HepG2 (cell line): ENCODE results near the gene OCLN. TPM values are rescaled to one million over a fixed set of nuclear protein-coding genes. Genes with fewer than 3 reads are reported as not detected.

ENCODE experiments used
- FOXA1 ChIP-seq, 2 experiments: fragments of 450-650 bp in 1 of 2; sonication (generic) in 1 of 2; formaldehyde crosslinking in 1 of 2; IDR thresholded peaks; 2 replicates each; pipeline versions ENCODE4 v1.4.0 to v1.6.1; 2016 to 2020; ENCODE audit warnings: missing genetic modification reagents in 1 of 2
- MEIS2 ChIP-seq: sonication (generic); formaldehyde crosslinking; IDR thresholded peaks from 2 replicates; pipeline ENCODE4 v1.9.0; 2021; ENCODE audit warnings: mild to moderate bottlenecking, missing genetic modification reagents
- MYC ChIP-seq: sonication (generic); formaldehyde crosslinking; IDR thresholded peaks from 2 replicates; pipeline ENCODE4 v1.9.0; 2021; ENCODE audit warnings: missing genetic modification reagents, borderline replicate concordance
- NCOA5 ChIP-seq: sonication (generic); formaldehyde crosslinking; IDR thresholded peaks from 2 replicates; pipeline ENCODE4 v1.4.0; 2020; ENCODE audit warnings: missing genetic modification reagents
- NFRKB ChIP-seq: fragments of 450-650 bp; IDR thresholded peaks from 2 replicates; pipeline ENCODE4 v1.6.1; 2017
- NR2F1 ChIP-seq, 2 experiments: fragments of 450-650 bp in 1 of 2; formaldehyde crosslinking in 1 of 2; IDR thresholded peaks; 2 replicates each; pipeline versions ENCODE4 v1.5.0 to v1.6.1; 2016 to 2020; ENCODE audit warnings: mild to moderate bottlenecking in 1 of 2, missing compliant biosample characterization in 1 of 2, missing genetic modification reagents in 1 of 2, moderate library complexity in 1 of 2
- SP1 ChIP-seq, 2 experiments: fragments of 450-650 bp in 1 of 2; sonication (generic) in 1 of 2; formaldehyde crosslinking in 1 of 2; IDR thresholded peaks; 2 replicates each; pipeline versions ENCODE4 v1.4.0 to v1.6.1; 2016 to 2020; ENCODE audit warnings: missing genetic modification reagents in 1 of 2
- ZBTB43 ChIP-seq: sonication (generic); formaldehyde crosslinking; conservative IDR thresholded peaks from 2 replicates; pipeline ENCODE4 v1.4.0; 2020; ENCODE audit warnings: missing genetic modification reagents
- ZBTB7A ChIP-seq: sonication (generic); formaldehyde crosslinking; IDR thresholded peaks from 2 replicates; pipeline ENCODE4 v1.8.0; 2022; ENCODE audit warnings: mild to moderate bottlenecking, missing genetic modification reagents
- ZC3H4 ChIP-seq: sonication (generic); formaldehyde crosslinking; IDR thresholded peaks from 2 replicates; pipeline ENCODE4 v1.4.0; 2020; ENCODE audit warnings: missing genetic modification reagents, borderline replicate concordance
- ZFP36L1 ChIP-seq: sonication (generic); formaldehyde crosslinking; IDR thresholded peaks from 2 replicates; pipeline ENCODE4 v1.8.0; 2022; ENCODE audit warnings: mild to moderate bottlenecking, missing genetic modification reagents, moderate library complexity
- ZFYVE20 ChIP-seq: sonication (generic); formaldehyde crosslinking; IDR thresholded peaks from 2 replicates; pipeline ENCODE4 v1.8.0; 2023; ENCODE audit warnings: low read depth, mild to moderate bottlenecking, moderate library complexity, missing genetic modification reagents, borderline replicate concordance
- ZNF234 ChIP-seq: sonication (generic); formaldehyde crosslinking; conservative IDR thresholded peaks from 2 replicates; pipeline ENCODE4 v1.5.1; 2020; ENCODE audit warnings: mild to moderate bottlenecking, missing genetic modification reagents
- ZNF260 ChIP-seq: sonication (generic); formaldehyde crosslinking; IDR thresholded peaks from 2 replicates; pipeline ENCODE4 v1.4.0; 2020; ENCODE audit warnings: missing genetic modification reagents, low read depth, mild to moderate bottlenecking, borderline replicate concordance
- ZNF280D ChIP-seq: sonication (generic); formaldehyde crosslinking; IDR thresholded peaks from 2 replicates; pipeline ENCODE4 v1.5.1; 2020; ENCODE audit warnings: mild to moderate bottlenecking, missing genetic modification reagents
- ZNF337 ChIP-seq: sonication (generic); formaldehyde crosslinking; IDR thresholded peaks from 2 replicates; pipeline ENCODE4 v1.5.1; 2020; ENCODE audit warnings: missing genetic modification reagents, low read depth, mild to moderate bottlenecking, borderline replicate concordance
- ZNF501 ChIP-seq: sonication (generic); formaldehyde crosslinking; IDR thresholded peaks from 2 replicates; pipeline ENCODE4 v1.5.1; 2020; ENCODE audit warnings: mild to moderate bottlenecking, moderate library complexity, missing genetic modification reagents
- ZNF503 ChIP-seq: sonication (generic); formaldehyde crosslinking; IDR thresholded peaks from 2 replicates; pipeline ENCODE4 v1.4.0; 2020; ENCODE audit warnings: missing genetic modification reagents
- polyA plus RNA-seq, 8 experiments: library from polyadenylated mRNA; depleted of rRNA in 3 of 8; stranded (reverse) in 7 of 8; unstranded in 1 of 8; fragments of >200 nt; fragmentation: Illumina TruSeq in 4 of 8; extraction: Trizol in 4 of 8; gene quantifications; 2 replicates each; pipeline versions ENCODE4 v1.2.1 to v1.2.3, GENCODE V29; 2011 to 2016; ENCODE audit warnings: low read depth in 4 of 8, missing spikeins in 1 of 8, mixed read lengths in 1 of 8; ENCODE audit not compliant: insufficient read depth in 1 of 8
- total RNA-seq, 5 experiments: library from RNA; depleted of rRNA; stranded (reverse); fragments of >200 nt; fragmentation: Illumina TruSeq; extraction: Trizol; gene quantifications; 2 replicates each; pipeline ENCODE4 v1.2.3, GENCODE V29; 2016; ENCODE audit warnings: low read depth in 1 of 5
- TF ChIP-seq, protein P1 (sequence below): sonication (generic); formaldehyde crosslinking; IDR thresholded peaks from 2 replicates; pipeline ENCODE4 v1.5.0; 2020; ENCODE audit warnings: missing genetic modification reagents, mild to moderate bottlenecking, borderline replicate concordance
- TF ChIP-seq, protein P2 (sequence below): sonication (generic); formaldehyde crosslinking; IDR thresholded peaks from 2 replicates; pipeline ENCODE4 v1.4.0; 2020; ENCODE audit warnings: missing genetic modification reagents, low read depth, mild to moderate bottlenecking, borderline replicate concordance

The OCLN gene
- total and polyA plus RNA-seq, 2 of the 13 experiments (the other 11 are each of a cell fraction or from before 2014, with no cell fraction given): 24.1 to 34.8 TPM

- TF ChIP-seq ZNF501: peak; percentile 19; the same call in 1 of the 2 replicates
- no peak for TF ChIP-seq SP1 (IDR thresholded peaks at IDR 0.05)
- 0 out of 2 replicates have a peak, but pooled peaks have one; percentile 26 for TF ChIP-seq SP1 (CRISPR knock-in tag; IDR thresholded peaks at IDR 0.05)
- TF ChIP-seq ZNF234 (CRISPR knock-in tag): no peak
- TF ChIP-seq NCOA5 (CRISPR knock-in tag): no peak
- TF ChIP-seq ZBTB7A: peak; percentile 50; the same call in 1 of the 2 replicates
- TF ChIP-seq, protein P1, sequence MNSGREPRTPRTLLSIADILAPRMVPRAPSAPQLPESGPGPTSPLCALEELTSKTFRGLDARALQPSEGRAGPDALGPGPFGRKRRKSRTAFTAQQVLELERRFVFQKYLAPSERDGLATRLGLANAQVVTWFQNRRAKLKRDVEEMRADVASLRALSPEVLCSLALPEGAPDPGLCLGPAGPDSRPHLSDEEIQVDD: peak; percentile 79; the same call in 1 of the 2 replicates
- peak; percentile 40; the same call in 1 of the 2 replicates for TF ChIP-seq ZFP36L1 (CRISPR knock-in tag)
- TF ChIP-seq FOXA1 (IDR thresholded peaks at IDR 0.05): no peak
- no peak; the same call in 1 of the 2 replicates for TF ChIP-seq FOXA1 (CRISPR knock-in tag; IDR thresholded peaks at IDR 0.05)
- peak; percentile 77; the same call in 1 of the 2 replicates for TF ChIP-seq MYC (CRISPR knock-in tag)
- TF ChIP-seq ZNF503 (CRISPR knock-in tag): peak; percentile 28; the same call in 1 of the 2 replicates
- TF ChIP-seq NFRKB: no peak
- TF ChIP-seq ZNF260 (CRISPR knock-in tag): no peak
- TF ChIP-seq ZNF337 (CRISPR knock-in tag): no peak
- no peak for TF ChIP-seq ZC3H4 (CRISPR knock-in tag)
- TF ChIP-seq MEIS2: peak; percentile 48; the same call in 1 of the 2 replicates
- TF ChIP-seq ZFYVE20 (CRISPR knock-in tag): no peak; the same call in 1 of the 2 replicates
- TF ChIP-seq ZNF280D (CRISPR knock-in tag): no peak
- TF ChIP-seq, protein P2, sequence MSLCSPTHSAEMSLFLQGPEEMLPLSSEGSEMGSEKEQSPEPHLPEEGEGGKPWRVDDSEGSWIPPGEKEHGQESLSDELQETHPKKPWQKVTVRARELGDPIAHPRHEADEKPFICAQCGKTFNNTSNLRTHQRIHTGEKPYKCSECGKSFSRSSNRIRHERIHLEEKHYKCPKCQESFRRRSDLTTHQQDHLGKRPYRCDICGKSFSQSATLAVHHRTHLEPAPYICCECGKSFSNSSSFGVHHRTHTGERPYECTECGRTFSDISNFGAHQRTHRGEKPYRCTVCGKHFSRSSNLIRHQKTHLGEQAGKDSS (CRISPR knock-in tag): 0 out of 2 replicates have a peak, but pooled peaks have one; percentile 68
- 0 out of 2 replicates have a peak, but pooled peaks have one; percentile 33 for TF ChIP-seq ZBTB43
- TF ChIP-seq NR2F1 (CRISPR knock-in tag; IDR thresholded peaks at IDR 0.05): 0 out of 4 replicates have a peak, but pooled peaks of 1 of the 2 experiments have one; percentile 10
Observed at GRCh38 chr5:69493396-69494133, 975 bp downstream of the OCLN start (continued).
